ENCODE results near the gene F11.
"Not testable (repeated sequence)": the region's sequence is repeated elsewhere in the genome, so short reads cannot be mapped to it uniquely, and the experiment has no call there.

The F11 gene

DNA sequence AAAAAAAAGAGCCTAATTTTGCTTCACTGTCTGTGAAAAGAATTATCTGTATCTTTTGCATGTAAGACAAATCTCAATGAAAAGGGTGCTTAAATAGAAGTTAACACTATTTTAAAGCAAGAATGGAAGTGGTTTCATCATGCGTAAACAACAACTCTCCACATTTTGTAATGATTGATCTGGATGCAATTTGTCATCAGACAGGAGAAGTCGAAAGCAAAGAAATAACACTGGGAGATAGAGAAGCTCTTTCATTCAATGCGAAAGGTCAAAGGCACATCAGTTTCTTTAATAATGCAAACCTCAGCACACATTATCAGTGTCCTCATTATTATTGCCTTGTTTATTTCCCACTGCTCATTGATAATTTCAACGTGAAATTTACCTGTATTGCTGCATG is 29.9 kb upstream of the F11 start:
- no peaks in the 10 kb centered on the region for H3K27me3 ChIP-seq (replicated peaks; ENCODE audit: control insufficient read depth, insufficient read depth, low read length)
- no peak overlapping the region for H3K4me3 ChIP-seq (ENCODE audit: low read length)
- no peaks in the 10 kb centered on the region for H3K9me3 ChIP-seq (ENCODE audit: control insufficient read depth, low read length)
- no peak overlapping the region for H3K9ac ChIP-seq (ENCODE audit: low read length)
- no peaks in the 10 kb centered on the region for H3K4me1 ChIP-seq (ENCODE audit: control insufficient read depth, insufficient read depth, low read length)
- DNase-seq (ENCODE audit: low read depth) = no peak
- no peaks in the 10 kb centered on the region for H3K36me3 ChIP-seq (ENCODE audit: control insufficient read depth, insufficient read depth, low read length, severe bottlenecking)

DNA sequence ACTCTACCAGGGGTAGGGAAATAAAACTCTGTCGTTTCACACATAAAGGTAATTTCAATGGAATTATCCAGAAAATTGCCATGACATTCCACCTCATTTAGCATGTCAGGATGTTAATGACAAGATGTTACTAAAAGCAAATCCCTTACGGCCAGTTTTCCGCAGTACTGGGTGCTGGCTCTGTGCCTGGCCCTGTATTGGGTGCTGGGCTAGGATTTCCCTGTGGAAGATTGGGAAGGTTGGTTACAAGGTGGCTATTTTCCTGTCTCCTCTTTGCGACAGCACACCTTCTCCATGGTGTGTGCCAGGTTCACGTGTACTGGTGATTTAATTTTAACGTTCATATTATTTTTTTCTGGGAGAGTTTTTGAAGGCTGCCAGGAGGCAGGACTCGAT is 25.5 kb upstream of the F11 start:
- H3K36me3 ChIP-seq (ENCODE audit: control insufficient read depth, insufficient read depth, low read length, severe bottlenecking) = no peaks in the 10 kb centered on the region
- H3K4me3 ChIP-seq (ENCODE audit: low read length) = no peak overlapping the region
- no peaks in the 10 kb centered on the region for H3K4me1 ChIP-seq (ENCODE audit: control insufficient read depth, insufficient read depth, low read length)
- no peaks in the 10 kb centered on the region for H3K27me3 ChIP-seq (replicated peaks; ENCODE audit: control insufficient read depth, insufficient read depth, low read length)
- H3K9ac ChIP-seq (ENCODE audit: low read length) = no peak overlapping the region
- H3K9me3 ChIP-seq (ENCODE audit: control insufficient read depth, low read length) = no peaks in the 10 kb centered on the region
- DNase-seq (ENCODE audit: low read depth) = no peak

DNA sequence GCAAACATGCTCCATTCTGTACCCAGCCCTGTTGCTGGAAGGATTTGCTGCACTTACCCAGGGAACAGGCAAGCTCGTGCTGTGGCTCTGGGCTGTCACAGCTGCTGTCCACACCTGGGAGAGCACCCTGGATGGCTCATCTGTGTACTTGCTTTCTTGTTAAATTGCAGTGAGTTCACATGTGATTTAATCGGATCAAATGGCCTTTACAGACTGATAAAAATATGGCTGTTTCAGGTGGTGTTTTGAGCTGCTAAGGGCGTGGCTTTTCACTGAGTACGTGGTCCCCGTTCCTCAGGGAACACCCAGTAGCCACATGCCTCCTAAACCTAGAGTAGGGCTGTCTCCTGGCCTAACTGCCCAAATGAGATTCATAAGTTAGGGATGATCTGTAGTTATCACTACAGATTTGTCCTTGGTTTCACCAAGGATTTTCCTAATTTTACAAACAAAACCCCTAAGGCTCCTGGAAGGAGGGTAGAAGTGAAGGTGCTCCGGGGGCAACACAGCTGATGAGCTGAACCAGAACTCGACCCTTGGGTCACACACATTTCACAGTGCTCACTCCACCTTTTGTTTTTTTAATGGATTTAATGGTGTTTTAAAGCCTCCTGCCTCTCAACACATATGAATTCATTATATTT is 25.0 kb upstream of the F11 start:
- Histone ChIP-seq H3K9ac (ENCODE audit: low read length) (no peak overlapping the region), H3K36me3 (ENCODE audit: control insufficient read depth, insufficient read depth, low read length, severe bottlenecking) (no peaks in the 10 kb centered on the region), H3K9me3 (ENCODE audit: control insufficient read depth, low read length) (no peaks in the 10 kb centered on the region), H3K4me1 (ENCODE audit: control insufficient read depth, insufficient read depth, low read length) (no peaks in the 10 kb centered on the region), H3K4me3 (ENCODE audit: low read length) (no peak overlapping the region), H3K27me3 (replicated peaks; ENCODE audit: control insufficient read depth, insufficient read depth, low read length) (no peaks in the 10 kb centered on the region)
- no peak for DNase-seq (ENCODE audit: low read depth)

DNA sequence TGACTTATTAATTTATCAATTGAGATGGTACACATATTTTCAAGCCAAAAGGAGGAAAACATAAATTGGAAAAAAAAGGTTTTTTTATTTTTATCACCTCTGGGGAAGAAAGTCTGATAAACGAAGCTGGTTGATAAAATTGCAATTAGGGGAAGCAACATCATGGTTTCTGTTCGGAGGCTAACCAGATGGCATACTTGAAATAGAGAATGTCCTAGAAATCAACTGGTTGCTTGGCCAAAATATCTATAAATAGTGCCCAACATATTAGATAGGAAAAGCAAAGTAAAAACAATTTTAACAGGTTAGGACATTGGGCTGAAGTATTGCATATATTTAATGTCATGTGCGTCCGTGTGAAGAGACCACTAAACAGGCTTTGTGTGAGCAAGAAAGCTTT is 24.4 kb upstream of the F11 start:
- Histone ChIP-seq H3K9me3 (ENCODE audit: control insufficient read depth, low read length) (no peaks in the 10 kb centered on the region), H3K9ac (ENCODE audit: low read length) (no peak overlapping the region), H3K4me1 (ENCODE audit: control insufficient read depth, insufficient read depth, low read length) (no peaks in the 10 kb centered on the region), H3K4me3 (ENCODE audit: low read length) (no peak overlapping the region), H3K27me3 (replicated peaks; ENCODE audit: control insufficient read depth, insufficient read depth, low read length) (no peaks in the 10 kb centered on the region), H3K36me3 (ENCODE audit: control insufficient read depth, insufficient read depth, low read length, severe bottlenecking) (no peaks in the 10 kb centered on the region)
- no peak for DNase-seq (ENCODE audit: low read depth)

DNA sequence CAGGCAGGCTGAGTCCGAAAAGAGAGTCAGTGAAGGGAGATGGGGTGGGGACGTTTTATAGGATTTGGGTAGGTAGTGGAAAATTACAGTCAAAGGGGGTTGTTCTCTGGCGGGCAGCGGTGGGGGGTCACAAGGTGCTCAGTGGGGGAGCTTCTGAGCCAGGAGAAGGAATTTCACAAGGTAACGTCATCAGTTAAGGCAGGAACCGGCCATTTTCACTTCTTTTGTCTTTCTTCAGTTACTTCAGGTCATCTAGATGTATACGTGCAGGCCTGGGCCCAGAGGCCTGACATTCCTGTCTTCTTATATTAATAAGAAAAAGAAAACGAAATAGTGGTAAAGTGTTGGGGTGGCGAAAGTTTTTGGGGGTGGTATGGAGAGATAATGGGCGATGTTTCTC is 24.0 kb upstream of the F11 start:
- DNase-seq (ENCODE audit: low read depth) = not testable (repeated sequence)

DNA sequence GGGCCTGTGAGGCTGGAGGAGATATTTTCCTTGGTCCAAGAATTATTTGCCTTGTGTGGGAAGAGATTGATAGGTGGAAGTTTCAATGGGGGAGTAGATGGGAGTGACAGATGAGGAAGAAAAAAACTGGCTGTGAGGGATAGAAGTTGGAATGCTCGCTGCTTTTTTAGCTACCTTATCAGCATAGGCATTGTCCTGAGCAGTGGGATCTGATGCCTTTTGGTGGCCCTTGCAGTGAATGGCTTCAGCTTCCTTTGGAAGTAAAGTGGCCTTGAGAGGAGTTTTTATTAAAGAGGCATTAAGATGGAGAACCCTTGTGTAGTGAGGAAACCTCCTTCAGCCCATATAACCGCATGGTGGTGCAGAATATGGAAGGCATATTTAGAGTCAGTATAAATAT is 22.7 kb upstream of the F11 start:
- no peak for DNase-seq (ENCODE audit: low read depth)
- no peaks in the 10 kb centered on the region for H3K9me3 ChIP-seq (ENCODE audit: control insufficient read depth, low read length)

More for the DNA sequence above, 24.0 kb upstream of the F11 start:
- not testable (repeated sequence) for H3K9me3 ChIP-seq (ENCODE audit: control insufficient read depth, low read length); H3K36me3 ChIP-seq (ENCODE audit: control insufficient read depth, insufficient read depth, low read length, severe bottlenecking); H3K4me3 ChIP-seq (ENCODE audit: low read length); H3K27me3 ChIP-seq (replicated peaks; ENCODE audit: control insufficient read depth, insufficient read depth, low read length); H3K4me1 ChIP-seq (ENCODE audit: control insufficient read depth, insufficient read depth, low read length); H3K9ac ChIP-seq (ENCODE audit: low read length)

DNA sequence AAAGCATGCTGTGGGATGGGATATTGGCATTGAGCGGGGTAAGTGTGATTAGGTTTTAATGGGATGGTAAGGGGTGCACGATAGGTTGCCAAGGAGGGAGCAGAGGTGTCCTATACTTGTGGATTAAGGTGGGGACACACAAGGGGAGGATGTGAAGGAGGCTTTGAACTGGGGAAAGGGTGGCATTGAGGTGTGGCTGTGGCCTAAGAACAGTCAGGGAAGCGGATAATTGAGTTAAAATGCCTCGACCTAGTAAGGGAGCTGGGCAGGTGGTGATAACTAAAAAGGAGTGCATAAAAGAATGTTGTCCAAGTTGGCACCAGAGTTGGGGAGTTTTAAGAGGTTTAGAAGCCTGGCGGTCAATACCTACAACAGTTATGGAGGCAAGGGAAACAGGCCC is 21.2 kb upstream of the F11 start:
- H3K4me3 ChIP-seq (ENCODE audit: low read length) = no peak overlapping the region
- no peak overlapping the region for H3K9ac ChIP-seq (ENCODE audit: low read length)
- H3K27me3 ChIP-seq (replicated peaks; ENCODE audit: control insufficient read depth, insufficient read depth, low read length) = no peaks in the 10 kb centered on the region
- no peak for DNase-seq (ENCODE audit: low read depth)
- H3K4me1 ChIP-seq (ENCODE audit: control insufficient read depth, insufficient read depth, low read length) = no peaks in the 10 kb centered on the region
- H3K36me3 ChIP-seq (ENCODE audit: control insufficient read depth, insufficient read depth, low read length, severe bottlenecking) = no peaks in the 10 kb centered on the region
- no peaks in the 10 kb centered on the region for H3K9me3 ChIP-seq (ENCODE audit: control insufficient read depth, low read length)

More for the DNA sequence above, 22.7 kb upstream of the F11 start:
- H3K36me3 ChIP-seq (ENCODE audit: control insufficient read depth, insufficient read depth, low read length, severe bottlenecking) = no peaks in the 10 kb centered on the region
- no peak overlapping the region for H3K4me3 ChIP-seq (ENCODE audit: low read length)
- no peaks in the 10 kb centered on the region for H3K27me3 ChIP-seq (replicated peaks; ENCODE audit: control insufficient read depth, insufficient read depth, low read length)
- no peaks in the 10 kb centered on the region for H3K4me1 ChIP-seq (ENCODE audit: control insufficient read depth, insufficient read depth, low read length)
- no peak overlapping the region for H3K9ac ChIP-seq (ENCODE audit: low read length)

DNA sequence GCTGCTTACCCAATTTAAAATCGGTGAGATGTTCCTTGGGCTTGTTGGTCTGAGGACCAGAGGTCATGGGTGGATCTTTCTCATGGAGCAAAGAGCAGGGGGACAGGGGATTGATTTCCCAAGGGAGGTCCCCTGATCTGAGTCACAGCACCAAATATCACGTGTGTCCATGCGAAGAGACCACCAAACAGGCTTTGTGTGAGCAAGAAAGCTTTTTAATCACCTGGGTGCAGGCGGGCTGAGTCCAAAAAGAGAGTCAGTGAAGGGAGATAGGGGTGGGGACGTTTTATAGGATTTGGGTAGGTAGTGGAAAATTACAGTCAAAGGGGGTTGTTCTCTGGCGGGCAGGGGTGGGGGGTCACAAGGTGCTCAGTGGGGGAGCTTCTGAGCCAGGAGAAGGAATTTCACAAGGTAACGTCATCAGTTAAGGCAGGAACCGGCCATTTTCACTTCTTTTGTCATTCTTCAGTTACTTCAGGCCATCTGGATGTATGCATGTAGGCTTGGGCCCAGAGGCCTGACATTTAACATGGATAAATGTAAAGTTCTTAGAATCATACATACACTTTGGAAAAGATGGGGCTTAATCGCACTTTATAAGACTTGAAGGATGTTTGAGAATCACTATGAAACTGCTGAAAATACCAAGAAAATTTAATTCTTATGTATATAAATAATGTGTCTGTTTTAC is 18.8 kb upstream of the F11 start:
- not testable (repeated sequence) for H3K36me3 ChIP-seq (ENCODE audit: control insufficient read depth, insufficient read depth, low read length, severe bottlenecking); DNase-seq (ENCODE audit: low read depth); H3K4me3 ChIP-seq (ENCODE audit: low read length); H3K4me1 ChIP-seq (ENCODE audit: control insufficient read depth, insufficient read depth, low read length); H3K9ac ChIP-seq (ENCODE audit: low read length); H3K9me3 ChIP-seq (ENCODE audit: control insufficient read depth, low read length); H3K27me3 ChIP-seq (replicated peaks; ENCODE audit: control insufficient read depth, insufficient read depth, low read length)

DNA sequence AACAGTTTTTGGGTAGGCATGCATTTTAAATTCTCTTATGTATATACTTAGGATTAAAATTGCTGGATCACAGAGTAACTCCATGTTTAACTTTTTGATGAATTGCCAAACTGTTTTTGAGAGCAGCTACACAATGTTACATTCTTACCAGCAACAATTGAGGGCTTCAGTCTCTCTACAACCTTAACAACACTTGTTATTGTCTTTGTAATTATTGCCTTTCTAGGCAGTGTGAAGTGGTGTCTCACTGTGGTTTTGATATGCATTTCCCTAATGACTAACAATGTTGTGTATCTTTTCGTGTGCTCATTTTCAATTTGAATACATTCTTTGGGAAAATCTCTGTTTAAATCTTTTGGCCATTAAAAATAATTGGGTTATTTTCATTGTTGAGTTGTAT is 17.3 kb upstream of the F11 start:
- Histone ChIP-seq H3K9me3 (ENCODE audit: control insufficient read depth, low read length) (no peaks in the 10 kb centered on the region), H3K4me3 (ENCODE audit: low read length) (no peak overlapping the region)

DNA sequence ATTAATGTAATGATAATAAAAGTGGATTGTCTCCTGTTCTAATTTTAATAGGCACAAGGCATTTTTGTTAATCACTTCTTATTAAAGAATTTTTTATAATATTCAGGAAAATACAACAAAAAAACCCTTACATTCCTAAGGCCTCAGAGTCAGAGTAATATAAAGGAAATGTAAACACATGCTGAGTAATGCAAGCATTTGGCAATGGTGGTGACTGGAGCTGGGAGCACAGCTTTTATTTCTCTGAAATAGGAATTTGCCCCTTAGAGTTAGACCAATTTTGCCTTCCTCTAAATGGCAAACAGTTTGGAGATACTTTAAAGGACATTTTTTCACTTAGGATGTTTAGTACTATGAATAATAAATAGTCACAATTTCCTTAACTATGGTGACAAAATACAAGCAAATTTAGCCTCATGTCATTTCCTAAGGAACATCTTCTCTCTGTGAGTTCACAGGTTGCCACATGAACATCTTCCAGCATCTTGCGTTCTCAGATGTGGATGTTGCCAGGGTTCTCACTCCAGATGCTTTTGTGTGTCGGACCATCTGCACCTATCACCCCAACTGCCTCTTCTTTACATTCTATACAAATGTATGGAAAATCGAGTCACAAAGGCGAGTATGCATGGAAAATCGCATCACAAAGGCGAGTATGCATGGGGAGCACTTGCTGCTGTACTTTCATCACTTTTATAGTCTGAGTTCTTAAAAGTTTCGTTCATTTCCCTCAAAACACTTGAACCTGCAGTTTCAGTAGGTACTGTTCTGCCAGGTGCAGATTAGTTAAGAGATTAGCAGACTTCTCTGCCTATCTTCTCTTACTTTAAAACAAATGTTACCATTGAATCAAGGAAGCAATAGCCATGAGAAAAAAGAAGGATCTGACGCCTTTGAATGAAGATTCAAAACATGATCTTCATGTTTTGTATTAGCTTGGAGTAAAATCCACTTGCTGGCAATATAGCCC is 15.9 kb upstream of the F11 start:
- H3K36me3 ChIP-seq (ENCODE audit: control insufficient read depth, insufficient read depth, low read length, severe bottlenecking) = no peaks in the 10 kb centered on the region
- no peak overlapping the region for H3K9ac ChIP-seq (ENCODE audit: low read length)
- H3K4me1 ChIP-seq (ENCODE audit: control insufficient read depth, insufficient read depth, low read length) = no peaks in the 10 kb centered on the region
- no peaks in the 10 kb centered on the region for H3K9me3 ChIP-seq (ENCODE audit: control insufficient read depth, low read length)
- peak; percentile 69 for DNase-seq (ENCODE audit: low read depth)
- H3K27me3 ChIP-seq (replicated peaks; ENCODE audit: control insufficient read depth, insufficient read depth, low read length) = no peaks in the 10 kb centered on the region
- H3K4me3 ChIP-seq (ENCODE audit: low read length) = no peak overlapping the region

More for the DNA sequence above, 17.3 kb upstream of the F11 start:
- Histone ChIP-seq H3K27me3 (replicated peaks; ENCODE audit: control insufficient read depth, insufficient read depth, low read length) (no peaks in the 10 kb centered on the region), H3K36me3 (ENCODE audit: control insufficient read depth, insufficient read depth, low read length, severe bottlenecking) (no peaks in the 10 kb centered on the region), H3K9ac (ENCODE audit: low read length) (no peak overlapping the region), H3K4me1 (ENCODE audit: control insufficient read depth, insufficient read depth, low read length) (no peaks in the 10 kb centered on the region)
- DNase-seq (ENCODE audit: low read depth) = no peak

DNA sequence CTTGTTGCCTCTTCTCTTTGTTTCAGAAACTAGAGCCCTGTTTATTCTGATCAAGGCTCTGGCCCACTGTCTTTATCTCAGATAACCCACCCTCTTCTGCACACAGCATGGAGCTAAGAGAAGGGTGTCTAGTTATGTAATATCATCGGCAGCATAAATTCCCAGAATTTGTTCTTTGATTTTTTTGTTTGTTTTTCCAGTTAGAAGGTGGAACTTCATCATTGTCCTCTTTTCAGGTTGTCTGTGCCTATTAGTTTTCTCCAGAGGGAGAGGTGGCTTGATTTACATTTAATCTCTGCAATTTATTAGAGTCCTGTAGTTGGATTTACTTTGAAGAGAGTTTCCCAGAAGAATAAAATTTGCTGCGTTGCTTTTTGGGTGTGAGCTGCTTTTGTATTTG is 15.2 kb upstream of the F11 start:
- no peak overlapping the region for H3K9ac ChIP-seq (ENCODE audit: low read length)
- no peaks in the 10 kb centered on the region for H3K9me3 ChIP-seq (ENCODE audit: control insufficient read depth, low read length)
- H3K4me1 ChIP-seq (ENCODE audit: control insufficient read depth, insufficient read depth, low read length) = no peaks in the 10 kb centered on the region
- H3K4me3 ChIP-seq (ENCODE audit: low read length) = no peak overlapping the region
- H3K27me3 ChIP-seq (replicated peaks; ENCODE audit: control insufficient read depth, insufficient read depth, low read length) = no peaks in the 10 kb centered on the region
- DNase-seq (ENCODE audit: low read depth) = no peak
- H3K36me3 ChIP-seq (ENCODE audit: control insufficient read depth, insufficient read depth, low read length, severe bottlenecking) = no peaks in the 10 kb centered on the region
